ENCODE results near the gene TBCK. TPM values are rescaled to one million over a fixed set of nuclear protein-coding genes. Genes with fewer than 3 reads are reported as not detected.

Gene TBCK
- total RNA-seq, 2 experiments from 2014 or later = 23.5 to 29.0 TPM

GRCh38 chr4:106186201-106186600 lies 129.8 kb downstream of the TBCK start:
- peaks cover 8% of the 10 kb centered on the region for H3K9me3 Mint-ChIP-seq
- ChIA-PET CTCF (interaction anchor here (0.8 kb wide), 1 partner anchor 21 kb away, joined by 3 read pairs; no protein-coding TSS in a partner anchor), POLR2A (no interaction called here)
- H3K4me1 ChIP-seq (ENCODE audit: insufficient read depth, low read length) = no peaks in the 10 kb centered on the region
- no peak overlapping the region for H3K4me3 Mint-ChIP-seq
- intact Hi-C loops (cut with DNase I, micrococcal nuclease) = no loop called here
- H3K36me3 ChIP-seq (ENCODE audit: insufficient read depth, low read length) = peaks cover under 1% of the 10 kb centered on the region
- ATAC-seq (ENCODE audit: poor library complexity) = no peak
- H3K27ac Mint-ChIP-seq = no peak overlapping the region
- H3K27ac ChIP-seq (ENCODE audit: low read depth in 1 of 2, low read length in 2 of 2) = no peak overlapping the region
- no peaks in the 10 kb centered on the region for H3K9me3 ChIP-seq (ENCODE audit: control insufficient read depth in 1 of 2, insufficient read depth in 1 of 2, low read length in 2 of 2)
- no peaks in the 10 kb centered on the region for H3K27me3 ChIP-seq (ENCODE audit: control insufficient read depth in 1 of 2, insufficient read depth in 2 of 2, low read length in 2 of 2)
- no peak overlapping the region for H3K4me3 ChIP-seq (ENCODE audit: low read length)
- H3K36me3 Mint-ChIP-seq (ENCODE audit: low read depth) = peaks cover 91% of the 10 kb centered on the region
- TF ChIP-seq CTCF (IDR thresholded peaks at IDR 0.05) = no peak
- DNase-seq = no peak
- no peaks in the 10 kb centered on the region for H3K27me3 Mint-ChIP-seq
- H3K4me1 Mint-ChIP-seq (ENCODE audit: low read depth) = no peaks in the 10 kb centered on the region

- Histone ChIP-seq H3K36me3 (ENCODE audit: insufficient read depth, low read length) (no peaks in the 10 kb centered on the region), H3K27ac (ENCODE audit: low read depth in 1 of 2, low read length in 2 of 2) (no peak overlapping the region), H3K9me3 (ENCODE audit: control insufficient read depth in 1 of 2, insufficient read depth in 1 of 2, low read length in 2 of 2) (no peaks in the 10 kb centered on the region), H3K4me1 (ENCODE audit: insufficient read depth, low read length) (no peaks in the 10 kb centered on the region), H3K4me3 (ENCODE audit: low read length) (no peak overlapping the region), H3K27me3 (ENCODE audit: control insufficient read depth in 1 of 2, insufficient read depth in 2 of 2, low read length in 2 of 2) (no peaks in the 10 kb centered on the region)
- ChIA-PET CTCF (no interaction called here), POLR2A (no interaction called here)
- Mint-ChIP-seq H3K27me3 (no peaks in the 10 kb centered on the region), H3K4me3 (no peak overlapping the region), H3K36me3 (ENCODE audit: low read depth) (peaks cover 72% of the 10 kb centered on the region), H3K27ac (no peak overlapping the region), H3K9me3 (peaks cover 10% of the 10 kb centered on the region), H3K4me1 (ENCODE audit: low read depth) (no peaks in the 10 kb centered on the region)
- TF ChIP-seq CTCF (IDR thresholded peaks at IDR 0.05) = no peak
- intact Hi-C loops (cut with DNase I, micrococcal nuclease) = no loop called here
- DNase-seq = no peak
- ATAC-seq (ENCODE audit: poor library complexity) = no peak
Measured at GRCh38 chr4:106183551-106183950, 132.5 kb downstream of the TBCK start.

GRCh38 chr4:106172861-106173260 lies 143.1 kb downstream of the TBCK start:
- Mint-ChIP-seq H3K4me3 (no peak overlapping the region), H3K27me3 (no peaks in the 10 kb centered on the region), H3K27ac (no peak overlapping the region), H3K4me1 (ENCODE audit: low read depth) (no peaks in the 10 kb centered on the region), H3K36me3 (ENCODE audit: low read depth) (peaks cover 64% of the 10 kb centered on the region), H3K9me3 (peaks cover 4% of the 10 kb centered on the region)
- Histone ChIP-seq H3K36me3 (ENCODE audit: insufficient read depth, low read length) (peaks cover 3% of the 10 kb centered on the region), H3K9me3 (ENCODE audit: control insufficient read depth in 1 of 2, insufficient read depth in 1 of 2, low read length in 2 of 2) (no peaks in the 10 kb centered on the region), H3K4me1 (ENCODE audit: insufficient read depth, low read length) (no peaks in the 10 kb centered on the region), H3K27ac (ENCODE audit: low read depth in 1 of 2, low read length in 2 of 2) (no peak overlapping the region), H3K27me3 (ENCODE audit: control insufficient read depth in 1 of 2, insufficient read depth in 2 of 2, low read length in 2 of 2) (no peaks in the 10 kb centered on the region), H3K4me3 (ENCODE audit: low read length) (no peak overlapping the region)
- CTCF ChIA-PET = no interaction called here
- intact Hi-C loops (cut with DNase I, micrococcal nuclease) = no loop called here
- DNase-seq = no peak
- POLR2A ChIA-PET = no interaction called here
- no peak for ATAC-seq (ENCODE audit: poor library complexity)
- no peak for TF ChIP-seq CTCF (IDR thresholded peaks at IDR 0.05)

Data from CD4-positive, alpha-beta T cell (primary cell).